Measurements from ENCODE around the gene PEPD.

The PEPD gene

DNA sequence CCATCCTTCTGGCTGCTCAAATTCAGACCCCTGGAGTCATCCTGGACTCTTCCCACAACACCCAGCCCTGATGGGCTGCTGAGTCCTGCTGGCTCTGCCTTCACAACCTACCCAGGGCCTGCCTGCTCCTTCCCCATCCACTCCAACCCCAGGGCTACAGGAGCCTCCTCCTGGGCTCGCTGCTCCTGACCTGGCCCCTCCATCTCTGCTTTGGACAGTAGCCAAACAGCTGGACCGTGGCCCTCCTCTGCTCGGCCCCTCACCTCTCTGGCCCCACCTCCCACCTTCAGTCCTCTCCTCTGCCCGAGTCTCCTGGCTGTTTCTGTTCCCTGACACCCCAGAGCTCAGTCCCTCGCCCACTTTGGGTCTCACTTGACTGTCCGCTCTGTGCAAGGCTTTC is 81.3 kb downstream of the PEPD start:
- DNase-seq (ENCODE audit: low read depth in 2 of 2), result no peak

DNA sequence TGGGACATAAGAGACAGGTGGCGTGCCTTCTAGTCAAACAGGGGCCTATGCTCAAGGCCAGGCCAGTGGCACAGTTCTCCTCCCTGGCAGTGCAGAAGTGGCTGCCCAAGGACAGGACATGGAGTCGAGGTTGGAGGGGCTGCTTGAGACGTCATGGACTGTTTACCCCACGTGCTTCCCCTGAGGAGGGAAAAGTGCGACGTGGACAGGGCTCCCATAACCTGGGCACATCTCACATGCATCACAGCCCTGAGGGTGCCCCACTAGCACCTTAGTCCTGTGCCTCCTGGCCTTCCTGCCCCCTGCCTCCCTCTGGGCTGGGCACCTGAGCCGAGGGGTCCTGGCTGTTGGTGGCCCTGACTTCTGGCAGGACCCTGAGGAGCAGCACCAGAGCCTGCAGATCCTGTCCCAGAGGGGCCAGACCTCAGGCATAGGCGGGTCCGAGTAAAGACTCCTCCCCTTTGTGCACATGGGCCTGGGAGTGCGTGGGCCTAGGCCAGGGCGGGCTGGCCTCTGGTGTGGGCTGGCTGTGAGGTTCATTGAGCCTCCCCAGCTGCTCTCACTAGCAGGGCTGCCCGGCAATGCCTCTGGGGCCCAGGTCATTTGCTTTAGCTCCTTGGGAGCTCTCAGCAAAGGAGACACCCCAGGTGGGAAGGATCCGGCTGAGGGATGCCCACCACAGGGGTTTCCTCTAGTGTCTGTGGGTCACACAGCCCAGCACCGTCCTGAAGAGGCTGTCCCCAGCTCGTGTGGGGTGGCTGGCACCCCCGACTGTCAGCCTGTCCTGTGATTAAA is 82.4 kb downstream of the PEPD start:
- DNase-seq (ENCODE audit: low read depth in 2 of 2), result no peak

- no peak for DNase-seq (ENCODE audit: low read depth in 2 of 2)
These were observed 83.5 kb downstream of the PEPD start for GRCh38 chr19:33437821-33438671.

DNA sequence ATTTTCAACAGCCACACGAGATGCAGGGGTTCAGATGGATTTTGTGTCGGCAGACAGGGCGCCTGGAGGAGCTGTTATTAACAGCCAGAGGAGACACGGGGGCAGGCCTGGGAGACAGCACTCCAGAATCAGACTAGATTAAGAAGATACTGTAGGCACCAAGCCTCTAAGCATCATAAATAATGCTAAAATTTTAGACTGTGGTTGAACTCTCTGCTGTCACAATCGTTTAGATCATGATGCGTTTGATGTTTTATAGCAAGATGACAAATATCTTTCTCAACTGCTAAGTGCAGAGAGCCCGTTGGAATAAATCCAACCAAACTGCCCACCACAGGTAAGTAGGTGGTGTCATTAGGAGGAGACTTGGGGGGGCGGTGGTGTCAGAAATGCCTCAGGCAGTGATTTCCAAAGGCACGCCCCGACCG is 84.2 kb downstream of the PEPD start:
- DNase-seq (ENCODE audit: low read depth in 2 of 2), result no peak

DNA sequence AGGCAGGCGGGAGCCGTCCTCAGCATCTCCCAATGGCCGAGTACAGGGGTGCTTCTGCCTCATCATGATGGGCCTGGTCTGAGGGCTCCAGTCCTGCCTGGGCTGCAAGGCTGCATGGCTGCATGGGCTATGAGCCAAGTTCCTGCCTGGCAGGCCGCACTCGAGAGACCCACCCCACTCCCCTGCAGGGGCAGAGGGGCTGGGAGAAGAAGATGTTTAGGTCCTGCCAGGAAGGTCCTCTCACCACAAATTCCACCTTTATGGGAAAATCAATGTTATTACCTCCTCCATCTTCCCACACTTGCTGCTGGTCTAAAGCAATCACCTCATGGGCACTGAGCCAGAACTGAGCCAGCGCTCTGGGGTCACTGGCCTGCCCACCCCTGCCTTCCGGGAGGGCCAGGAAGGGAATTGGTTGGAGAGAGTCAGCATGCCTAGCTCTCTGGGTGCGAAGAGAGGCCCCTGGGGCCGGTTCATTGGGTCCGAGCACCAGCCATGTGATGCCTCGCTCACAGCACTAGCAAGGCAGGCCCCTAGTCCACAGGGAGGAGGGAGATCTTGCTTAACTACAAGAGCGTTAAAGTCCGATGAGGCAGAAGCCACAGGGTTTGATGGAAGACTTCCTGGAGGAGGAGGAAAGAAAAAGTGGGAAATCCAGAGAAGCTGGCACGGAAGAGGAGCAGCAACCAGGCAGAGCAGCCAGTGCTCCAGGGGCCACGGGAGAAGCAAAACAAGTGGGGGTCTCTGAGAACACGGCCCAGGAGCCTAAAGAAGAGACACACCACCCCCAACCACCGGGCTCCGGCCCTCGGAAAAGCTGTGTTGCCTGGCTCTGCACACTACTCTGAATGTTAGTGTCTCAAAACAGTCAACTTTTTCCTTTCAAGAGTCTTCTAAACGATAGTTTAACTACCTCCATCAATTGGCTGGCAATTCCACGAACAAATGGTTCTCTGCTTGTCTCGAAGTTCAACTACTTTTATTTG is 84.9 kb downstream of the PEPD start:
- DNase-seq (ENCODE audit: low read depth in 2 of 2), result no peak

DNA sequence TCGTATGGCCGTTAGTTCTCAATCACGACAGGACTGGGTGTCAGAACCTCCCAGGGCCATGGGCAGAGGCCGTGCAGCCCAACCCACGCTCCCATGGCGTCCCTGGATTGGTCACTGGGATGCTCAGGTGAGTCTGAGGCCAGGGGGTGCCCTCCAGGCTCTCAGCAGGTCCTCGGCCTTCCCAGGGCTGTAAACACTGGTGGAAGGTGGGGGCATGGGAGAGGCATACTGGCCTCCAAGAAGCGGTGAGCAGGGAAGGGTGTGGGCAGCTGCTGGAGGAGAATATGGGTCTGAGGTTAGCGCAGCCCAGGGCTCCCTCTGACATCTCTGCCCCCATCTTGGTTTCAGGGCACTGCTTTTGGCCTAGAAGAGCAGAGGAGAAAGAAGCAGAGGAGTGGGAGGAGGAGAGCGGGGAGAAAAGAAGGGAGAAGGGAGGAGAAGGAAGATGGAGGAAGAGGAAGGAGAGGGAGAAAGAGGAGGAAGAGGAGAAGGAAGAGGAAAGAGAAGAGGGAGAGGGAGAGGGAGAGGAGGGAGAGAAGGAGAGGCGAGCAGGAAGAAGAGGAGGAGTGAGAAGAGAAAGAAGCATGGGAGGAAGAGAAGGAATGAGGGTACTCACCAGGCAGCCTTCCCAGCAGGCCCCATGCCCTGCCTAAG is 85.8 kb downstream of the PEPD start:
- DNase-seq (ENCODE audit: low read depth in 2 of 2), result no peak

- no peak for DNase-seq (ENCODE audit: low read depth in 2 of 2)
These were observed 86.5 kb downstream of the PEPD start for GRCh38 chr19:33434886-33435705.

GRCh38 chr19:33434069-33434885 is 87.3 kb downstream of the PEPD start:
- DNase-seq (ENCODE audit: low read depth in 2 of 2), result no peak

DNA sequence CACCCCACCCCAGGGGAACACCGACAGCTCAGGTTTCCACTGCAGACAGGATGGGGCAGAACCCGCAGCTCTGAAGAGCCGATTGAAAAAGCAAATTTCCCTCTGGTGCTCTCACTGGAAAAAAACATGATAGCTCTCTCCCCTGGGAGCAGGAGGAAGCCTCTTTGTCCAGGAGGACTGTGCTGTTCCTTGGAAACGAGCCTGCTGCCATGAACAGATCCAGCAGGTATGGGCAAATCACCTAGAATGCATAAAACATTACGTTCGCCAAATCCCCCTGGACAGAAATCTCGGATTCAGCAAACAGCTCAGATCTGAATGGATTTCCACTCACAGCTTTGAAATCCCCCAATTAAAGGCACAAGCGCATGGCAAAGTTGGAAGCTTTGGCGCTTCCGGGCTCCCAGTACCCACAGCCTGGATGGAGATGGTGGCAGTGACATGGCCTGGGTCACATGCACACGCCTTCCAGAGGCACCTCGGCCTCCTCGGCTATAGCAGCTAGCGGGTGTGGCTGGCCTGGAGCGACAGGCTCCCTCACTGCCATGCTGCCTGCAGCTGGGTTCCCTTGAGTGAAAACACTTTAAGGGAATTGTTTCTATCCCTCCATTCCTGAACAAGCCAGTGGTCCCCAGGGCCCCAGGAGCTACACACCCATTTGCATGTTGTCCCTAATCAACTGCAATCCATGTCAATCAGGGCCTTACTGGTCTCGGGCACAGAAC is 89.0 kb downstream of the PEPD start:
- DNase-seq (ENCODE audit: low read depth in 2 of 2), result no peak

GRCh38 chr19:33432015-33432414 is 89.6 kb downstream of the PEPD start:
- DNase-seq (ENCODE audit: low read depth in 2 of 2), result no peak

GRCh38 chr19:33430674-33431277 is 90.8 kb downstream of the PEPD start:
- DNase-seq (ENCODE audit: low read depth in 2 of 2), result peak in 1 of 2 donors; percentile 15

GRCh38 chr19:33429891-33430673 is 91.5 kb downstream of the PEPD start:
- DNase-seq (ENCODE audit: low read depth in 2 of 2), result no peak

GRCh38 chr19:33428627-33429125 is 92.9 kb downstream of the PEPD start:
- DNase-seq (ENCODE audit: low read depth in 2 of 2), result no peak

DNA sequence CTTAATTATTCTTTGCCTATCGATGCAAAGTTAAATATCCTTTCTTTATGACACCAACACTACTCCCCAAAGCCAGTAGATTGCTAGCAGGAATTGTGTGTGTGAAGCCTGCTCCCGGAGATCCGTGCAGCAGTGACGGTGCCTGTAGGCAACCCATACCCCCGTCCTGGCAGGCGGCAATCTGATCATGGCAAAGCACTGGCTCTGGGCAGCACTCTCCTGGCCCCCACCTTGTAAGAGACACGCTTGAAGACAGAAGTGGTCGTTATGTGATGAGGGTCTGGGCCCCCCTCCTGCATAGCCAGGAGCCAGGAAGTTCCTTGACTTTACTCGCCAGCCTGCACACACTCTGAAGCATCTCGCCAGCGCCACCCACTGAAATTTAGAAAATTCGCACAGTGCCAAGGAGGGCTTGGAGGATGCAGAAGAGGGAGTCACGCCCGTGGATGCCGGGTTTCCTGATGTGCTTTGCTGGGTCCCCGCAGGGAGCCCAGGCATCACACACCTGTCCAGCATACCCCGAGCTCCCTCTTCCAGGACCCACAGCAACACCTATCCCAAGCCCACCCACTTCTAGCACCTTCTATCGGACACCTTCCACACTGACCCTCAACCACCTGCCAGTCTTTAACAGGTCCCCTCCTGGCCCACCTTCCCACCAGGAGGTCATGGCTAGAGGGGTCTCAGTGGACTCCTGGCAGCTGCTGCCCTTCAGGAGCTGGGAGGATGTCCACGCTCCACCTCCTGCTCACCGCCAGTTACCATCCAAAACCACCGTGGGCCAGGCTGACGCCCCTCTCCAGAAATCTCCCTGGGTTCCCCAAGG is 93.6 kb downstream of the PEPD start:
- DNase-seq (ENCODE audit: low read depth in 2 of 2), result no peak

DNA sequence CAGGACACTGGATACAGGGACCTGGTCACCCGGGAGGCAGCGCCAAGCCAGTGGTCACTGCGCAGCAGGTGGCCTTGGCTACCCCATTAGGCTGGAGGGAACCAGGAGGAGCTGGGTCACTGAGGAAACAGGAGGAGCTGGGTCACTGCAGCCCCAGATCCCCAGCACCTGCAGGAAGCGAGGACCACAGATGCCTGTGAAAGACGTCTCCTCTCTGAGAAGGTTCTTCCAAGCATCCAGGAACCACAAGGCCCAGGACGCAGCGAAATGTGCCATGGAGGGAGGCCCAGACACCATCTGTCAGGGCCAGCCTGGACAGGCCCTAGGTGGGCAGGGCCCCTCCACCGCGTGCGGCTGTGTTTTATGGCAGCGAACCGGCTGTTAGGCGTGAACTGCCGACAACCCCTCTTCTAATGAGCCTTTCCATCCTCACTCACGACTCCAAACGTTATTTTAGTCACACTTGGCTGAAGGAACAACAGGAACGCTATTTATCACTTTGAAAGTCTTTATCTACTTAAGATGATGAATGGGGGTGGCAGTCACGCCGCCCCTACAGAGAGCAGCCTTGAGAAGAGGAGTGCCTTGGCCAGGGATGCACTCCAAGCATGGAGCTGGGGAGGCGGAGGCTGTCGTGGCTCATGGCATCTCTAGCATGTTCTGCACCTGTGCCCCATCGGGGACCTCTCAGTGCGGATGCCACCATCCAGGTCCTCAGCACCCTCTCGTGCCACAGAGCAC is 94.8 kb downstream of the PEPD start:
- DNase-seq (ENCODE audit: low read depth in 2 of 2), result no peak

DNA sequence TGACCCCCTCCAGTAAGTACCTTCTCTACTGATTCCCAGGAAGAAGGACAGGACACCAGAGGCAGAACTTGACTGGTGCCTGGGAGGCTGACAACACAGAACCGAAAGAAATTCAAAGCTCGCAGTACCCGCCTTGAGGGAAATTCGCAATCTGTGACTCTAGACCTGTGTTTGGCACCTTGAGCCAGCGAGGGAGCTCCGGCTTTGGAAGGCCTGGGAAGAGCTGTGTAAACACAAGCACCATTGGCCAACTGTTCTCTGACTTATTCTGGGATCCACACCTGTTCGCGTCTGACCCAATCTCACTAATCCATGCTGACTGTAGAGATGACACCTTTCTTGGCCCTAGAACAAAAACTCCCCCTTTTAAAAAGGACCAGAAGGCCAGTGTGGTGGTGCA is 97.4 kb downstream of the PEPD start:
- DNase-seq (ENCODE audit: low read depth in 2 of 2), result no peak

Data from stimulated activated CD8-positive, alpha-beta memory T cell treated with anti-CD3 and anti-CD28 coated beads, Interleukin-15, amount 100 ng/mL, for 4 hours (primary cell).